Body of pancreas (tissue), 4 donors: ENCODE measurements around the gene STK32B. TPM values are rescaled to one million over a fixed set of nuclear protein-coding genes. Genes with fewer than 3 reads are reported as not detected.

ENCODE experiments used
- ATAC-seq: fragments of 150-250 bp; one replicate; pipeline ENCODE4 v1.9.1; 2016
- DNase-seq, 4 donors: peaks; one replicate each; pipeline ENCODE4 v3.0.0-alpha.2; 2019
- H3K27ac ChIP-seq, 4 donors: fragments of 200-600 bp; sonication (generic); 1 replicate in 3 of 4; 2 replicates in 1 of 4; pipeline versions ENCODE4 v1.5.1 to v1.6.1; 2016 to 2019; ENCODE audit warnings: mild to moderate bottlenecking in 1 of 4, mixed read lengths in 1 of 4, moderate library complexity in 1 of 4
- H3K27me3 ChIP-seq, 2 donors: fragments of 200-600 bp; sonication (generic); one replicate each; pipeline ENCODE4 v1.6.0; 2016; ENCODE audit warnings: mild to moderate bottlenecking in 1 of 2
- H3K36me3 ChIP-seq, 2 donors: fragments of 200-600 bp; sonication (generic); replicated peaks in 1 of 2; 2 replicates each; pipeline ENCODE4 v1.5.1; 2016; ENCODE audit warnings: low read depth in 2 of 2; ENCODE audit not compliant: insufficient read depth in 1 of 2
- H3K4me1 ChIP-seq: fragments of 200-600 bp; sonication (generic); one replicate; pipeline ENCODE4 v1.6.0; 2016
- H3K4me3 ChIP-seq, 2 donors: fragments of 200-600 bp; sonication (generic); 1 replicate in 1 of 2; 2 replicates in 1 of 2; pipeline ENCODE4 v1.5.1; 2016 to 2019
- H3K9me3 ChIP-seq, 3 donors: fragments of 200-600 bp; sonication (generic); 1 replicate in 2 of 3; 2 replicates in 1 of 3; pipeline ENCODE4 v1.5.1; 2016
- CTCF ChIP-seq, 7 experiments: fragments of 450-650 bp in 4 of 7; fragments of 200-600 bp in 3 of 7; sonication (generic) in 3 of 7; IDR thresholded peaks; one replicate each; pipeline ENCODE4 v1.5.1; 2016 to 2019; ENCODE audit warnings: antibody characterized with exemption in 7 of 7
- POLR2A ChIP-seq, 3 donors: fragments of 450-650 bp; IDR thresholded peaks; one replicate each; pipeline ENCODE4 v1.6.1; 2016; ENCODE audit warnings: antibody characterized with exemption in 3 of 3, mild to moderate bottlenecking in 2 of 3
- WGBS, 2 donors: methylation state at CpG; one replicate each; pipeline ENCODE4 v1.1.5; 2017; 5-methylcytosine and 5-hydroxymethylcytosine counted together
- intact Hi-C: fragments of 100-400 bp; cut with DNase I; formaldehyde crosslinking; loops from one replicate; pipeline ENCODE4 v1.15.1; 2023
- total RNA-seq, 2 donors: library from RNA; depleted of rRNA; stranded (reverse); fragments of >200 nt; gene quantifications; one replicate each; pipeline ENCODE4 v1.1.0, GENCODE V29; 2016

The STK32B gene
- total RNA-seq, 2 donors from 2014 or later, result 1.3 to 4.9 TPM

- ATAC-seq (no peak), DNase-seq (no peak)
- H3K9me3 ChIP-seq, result peaks cover 0 to 7% (median 0%) of the 10 kb centered on the region in 3 donors
- H3K4me1 ChIP-seq, result peaks cover 3% of the 10 kb centered on the region
- intact Hi-C loops, result no loop called here
- no peak overlapping the region for H3K4me3 ChIP-seq
- no peak overlapping the region for H3K27ac ChIP-seq
- TF ChIP-seq POLR2A (IDR thresholded peaks at IDR 0.05) (no peak), CTCF (IDR thresholded peaks at IDR 0.05) (no peak)
- no peaks in the 10 kb centered on the region for H3K27me3 ChIP-seq
- 58 to 61% methylated on average over 2 of the region's 2 CpGs for WGBS, 2 donors
- no peaks in the 10 kb centered on the region for H3K36me3 ChIP-seq
Measured at GRCh38 chr4:5082376-5082775, 31.1 kb downstream of the STK32B start.

- ATAC-seq (no peak), DNase-seq (no peak)
- H3K27ac ChIP-seq, result no peak overlapping the region
- 29 to 31% methylated on average over 3 of the region's 3 CpGs for WGBS, 2 donors
- no peaks in the 10 kb centered on the region for H3K27me3 ChIP-seq
- H3K36me3 ChIP-seq, result no peaks in the 10 kb centered on the region
- no peak overlapping the region for H3K4me3 ChIP-seq
- peaks cover 0 to 7% (median 0%) of the 10 kb centered on the region in 3 donors for H3K9me3 ChIP-seq
- intact Hi-C loops, result no loop called here
- TF ChIP-seq CTCF (IDR thresholded peaks at IDR 0.05) (no peak), POLR2A (IDR thresholded peaks at IDR 0.05) (no peak)
- H3K4me1 ChIP-seq, result peaks cover 3% of the 10 kb centered on the region
Measured at GRCh38 chr4:5084911-5085475, 33.7 kb downstream of the STK32B start.

GRCh38 chr4:5086535-5086934 is 35.3 kb downstream of the STK32B start:
- peaks cover 0 to 7% (median 0%) of the 10 kb centered on the region in 3 donors for H3K9me3 ChIP-seq
- H3K4me1 ChIP-seq, result peaks cover 3% of the 10 kb centered on the region
- TF ChIP-seq POLR2A (IDR thresholded peaks at IDR 0.05), result no peak
- no peaks in the 10 kb centered on the region for H3K27me3 ChIP-seq
- H3K27ac ChIP-seq, result no peak overlapping the region
- no peak for DNase-seq
- ATAC-seq, result no peak
- WGBS, 2 donors, result 69 to 71% methylated on average over 1 of the region's 1 CpG
- intact Hi-C loops, result no loop called here
- no peaks in the 10 kb centered on the region for H3K36me3 ChIP-seq
- no peak overlapping the region for H3K4me3 ChIP-seq

- no peak overlapping the region for H3K4me3 ChIP-seq
- DNase-seq (no peak), ATAC-seq (no peak)
- no peaks in the 10 kb centered on the region for H3K27me3 ChIP-seq
- no peaks in the 10 kb centered on the region for H3K4me1 ChIP-seq
- TF ChIP-seq CTCF (IDR thresholded peaks at IDR 0.05) (no peak), POLR2A (IDR thresholded peaks at IDR 0.05) (no peak)
- WGBS, 2 donors, result 15 to 29% methylated on average over 8 of the region's 8 CpGs
- no peak overlapping the region for H3K27ac ChIP-seq
- intact Hi-C loops, result no loop called here
- H3K9me3 ChIP-seq, result no peaks in the 10 kb centered on the region
- H3K36me3 ChIP-seq, result no peaks in the 10 kb centered on the region
Measured at GRCh38 chr4:5096261-5096660, 45.0 kb downstream of the STK32B start.

- no peak for DNase-seq
- H3K27ac ChIP-seq, result no peak overlapping the region
- intact Hi-C loops, result no loop called here
- no peaks in the 10 kb centered on the region for H3K36me3 ChIP-seq
- H3K27me3 ChIP-seq, result no peaks in the 10 kb centered on the region
- no peaks in the 10 kb centered on the region for H3K9me3 ChIP-seq
- 45 to 50% methylated on average over 1 of the region's 1 CpG for WGBS, 2 donors
- H3K4me1 ChIP-seq, result no peaks in the 10 kb centered on the region
- no peak for TF ChIP-seq POLR2A (IDR thresholded peaks at IDR 0.05)
- no peak for TF ChIP-seq CTCF (IDR thresholded peaks at IDR 0.05)
- no peak for ATAC-seq
- no peak overlapping the region for H3K4me3 ChIP-seq
Measured at GRCh38 chr4:5098176-5098575, 46.9 kb downstream of the STK32B start.
